ENCODE results near the gene ELSPBP1.
"Not testable (repeated sequence)": the region's sequence is repeated elsewhere in the genome, so short reads cannot be mapped to it uniquely, and the experiment has no call there.

DNA sequence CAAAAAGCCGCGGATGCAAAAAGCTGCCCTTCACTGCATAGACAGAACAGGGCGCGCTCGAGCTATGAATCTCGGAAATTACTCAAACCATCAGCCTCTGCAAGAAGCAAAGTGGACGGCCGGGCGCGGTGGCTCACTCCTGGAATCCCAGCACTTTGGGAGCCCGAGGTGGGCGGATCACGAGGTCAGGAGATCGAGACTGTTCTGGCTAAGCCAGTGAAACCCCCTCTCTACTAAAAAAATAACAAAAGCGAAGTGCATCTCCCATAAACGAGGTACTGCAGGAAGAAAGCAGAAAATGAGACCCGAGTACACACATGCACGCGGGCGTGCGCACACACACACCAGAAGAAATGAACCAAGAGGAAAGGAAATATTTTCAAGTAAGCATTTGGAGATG is 42.3 kb upstream of the ELSPBP1 start:
- TF ChIP-seq, protein P1, sequence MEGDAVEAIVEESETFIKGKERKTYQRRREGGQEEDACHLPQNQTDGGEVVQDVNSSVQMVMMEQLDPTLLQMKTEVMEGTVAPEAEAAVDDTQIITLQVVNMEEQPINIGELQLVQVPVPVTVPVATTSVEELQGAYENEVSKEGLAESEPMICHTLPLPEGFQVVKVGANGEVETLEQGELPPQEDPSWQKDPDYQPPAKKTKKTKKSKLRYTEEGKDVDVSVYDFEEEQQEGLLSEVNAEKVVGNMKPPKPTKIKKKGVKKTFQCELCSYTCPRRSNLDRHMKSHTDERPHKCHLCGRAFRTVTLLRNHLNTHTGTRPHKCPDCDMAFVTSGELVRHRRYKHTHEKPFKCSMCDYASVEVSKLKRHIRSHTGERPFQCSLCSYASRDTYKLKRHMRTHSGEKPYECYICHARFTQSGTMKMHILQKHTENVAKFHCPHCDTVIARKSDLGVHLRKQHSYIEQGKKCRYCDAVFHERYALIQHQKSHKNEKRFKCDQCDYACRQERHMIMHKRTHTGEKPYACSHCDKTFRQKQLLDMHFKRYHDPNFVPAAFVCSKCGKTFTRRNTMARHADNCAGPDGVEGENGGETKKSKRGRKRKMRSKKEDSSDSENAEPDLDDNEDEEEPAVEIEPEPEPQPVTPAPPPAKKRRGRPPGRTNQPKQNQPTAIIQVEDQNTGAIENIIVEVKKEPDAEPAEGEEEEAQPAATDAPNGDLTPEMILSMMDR (conservative IDR thresholded peaks at IDR 0.05 in 1 of 2, IDR thresholded peaks at IDR 0.05 in 1 of 2; ENCODE audit: low read depth in 1 of 2, low read length in 2 of 2): not testable (repeated sequence)
- not testable (repeated sequence) for TF ChIP-seq EZH2 (IDR thresholded peaks at IDR 0.05; ENCODE audit: low read length, missing control alignments)

All from fibroblast of lung (primary cell).